NT2/D1 (cell line): ENCODE data around the gene SCYL3.

Experiments
- YY1 ChIP-seq: IDR thresholded peaks from 2 replicates; pipeline ENCODE4 v1.6.1; 2011; ENCODE audit not compliant: insufficient read length, insufficient read depth
- ZNF274 ChIP-seq: IDR thresholded peaks from 2 replicates; pipeline ENCODE4 v1.6.1; 2011; ENCODE audit warnings: mild to moderate bottlenecking, low read depth, low read length

- TF ChIP-seq ZNF274, result no peak
- TF ChIP-seq YY1, result no peak
These were observed 34.7 kb downstream of the SCYL3 start for GRCh38 chr1:169859001-169859400.
